ENCODE data around the gene AFTPH. TPM values are rescaled to one million over a fixed set of nuclear protein-coding genes. Genes with fewer than 3 reads are reported as not detected.

The AFTPH gene
- total RNA-seq, 1 donor from 2014 or later = 12.3 TPM

- DNase-seq = no peak
- ATAC-seq (ENCODE audit: poor library complexity) = no peak
- intact Hi-C loops (cut with DNase I) = no loop called here
Measured at GRCh38 chr2:64637000-64637635, 113.0 kb downstream of the AFTPH start.

- DNase-seq (no peak), ATAC-seq (ENCODE audit: poor library complexity) (no peak)
- intact Hi-C loops (cut with DNase I) = no loop called here
Measured at GRCh38 chr2:64637931-64638330, 113.8 kb downstream of the AFTPH start.

DNA sequence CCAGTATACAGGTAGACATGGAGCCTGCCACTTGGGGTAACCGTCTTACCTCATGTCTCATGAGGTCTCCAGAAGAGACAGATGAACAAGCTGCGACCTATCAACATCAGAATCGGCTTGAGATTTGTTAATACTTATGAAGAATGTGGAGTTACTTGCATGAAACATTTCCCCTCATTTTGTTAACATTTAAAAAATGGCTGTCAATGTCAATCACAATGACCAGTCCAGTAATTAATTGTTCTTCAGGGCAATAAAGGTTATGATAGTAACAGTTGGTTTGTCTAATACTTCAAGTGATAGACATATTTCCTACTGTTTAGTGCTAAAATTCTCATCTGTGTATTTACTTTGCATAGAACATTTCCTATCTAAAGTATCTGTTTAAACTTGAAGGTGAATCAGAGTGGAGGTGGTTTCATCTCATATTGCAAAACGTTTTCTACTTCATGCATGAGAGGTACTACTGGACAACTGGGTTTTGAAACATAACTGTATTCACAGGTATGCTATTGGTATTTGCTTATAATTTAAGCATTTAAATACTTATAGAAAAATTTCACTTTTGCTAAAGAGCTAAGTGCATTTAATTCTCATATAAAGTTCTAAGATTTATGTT lies 114.5 kb downstream of the AFTPH start:
- DNase-seq = no peak
- ATAC-seq (ENCODE audit: poor library complexity) = no peak
- intact Hi-C loops (cut with DNase I) = no loop called here

DNA sequence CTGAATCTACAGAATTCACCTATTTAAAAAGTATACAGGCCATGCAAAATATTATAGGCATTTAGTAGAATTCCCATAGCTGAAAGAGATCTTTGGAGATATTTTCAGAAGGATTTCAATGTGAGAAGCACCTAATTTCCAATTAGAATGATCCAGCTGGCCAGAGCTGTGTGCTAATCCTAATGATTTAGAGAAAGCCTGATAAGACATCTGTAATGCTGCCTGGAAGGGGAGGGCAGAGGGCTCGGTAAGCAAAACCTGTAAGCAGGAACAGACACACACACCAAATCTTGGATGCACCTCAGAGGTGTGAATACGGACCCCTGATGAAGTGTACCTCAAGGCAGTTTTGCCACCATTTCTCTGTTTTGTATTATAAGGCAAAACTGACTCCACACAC lies 115.6 kb downstream of the AFTPH start:
- intact Hi-C loops (cut with DNase I) = no loop called here
- no peak for DNase-seq
- no peak for ATAC-seq (ENCODE audit: poor library complexity)

GRCh38 chr2:64640153-64641044 lies 116.3 kb downstream of the AFTPH start:
- ATAC-seq (ENCODE audit: poor library complexity) (no peak), DNase-seq (no peak)
- intact Hi-C loops (cut with DNase I) = no loop called here

- no peak for ATAC-seq (ENCODE audit: poor library complexity)
- intact Hi-C loops (cut with DNase I) = no loop called here
- no peak for DNase-seq
Measured at GRCh38 chr2:64641599-64641998, 117.5 kb downstream of the AFTPH start.

Small RNA genes within 50 kb of the gene (microRNA-seq; reads per million reads assigned to microRNA genes)
- not detected for gene MIR4434

Other genes starting within 250 kb of the AFTPH start
- 4.2 TPM for gene LGALSL, start 70.2 kb upstream of the AFTPH start, total RNA-seq
- 12.8 TPM for gene SERTAD2, start 129.6 kb downstream of the AFTPH start, total RNA-seq